ENCODE measurements around the gene SPESP1.

GRCh38 chr15:68990992-68991500, 60.7 kb downstream of the SPESP1 start:
- TF ChIP-seq CBX2 (IDR thresholded peaks at IDR 0.05; ENCODE audit: borderline replicate concordance, low read depth) (no peak), RFX5 (IDR thresholded peaks at IDR 0.05) (no peak), POLR2A (IDR thresholded peaks at IDR 0.05; ENCODE audit: low read length) (no peak), CTCF (IDR thresholded peaks at IDR 0.05) (no peak), EP300 (IDR thresholded peaks at IDR 0.05) (no peak), CHD4 (IDR thresholded peaks at IDR 0.05; ENCODE audit: borderline replicate concordance) (no peak), TP53 (CRISPR knock-in tag; IDR thresholded peaks at IDR 0.05) (no peak), SMC3 (IDR thresholded peaks at IDR 0.05) (no peak), E2F6 (IDR thresholded peaks at IDR 0.05; ENCODE audit: borderline replicate concordance, low read depth) (no peak), FOSL2 (IDR thresholded peaks at IDR 0.05) (no peak), FOSL2 (CRISPR knock-in tag; IDR thresholded peaks at IDR 0.05) (no peak), ATOH8 (CRISPR knock-in tag; IDR thresholded peaks at IDR 0.05; ENCODE audit: low read depth) (no peak), CEBPB (IDR thresholded peaks at IDR 0.05) (no peak), HOXA7 (CRISPR knock-in tag; IDR thresholded peaks at IDR 0.05) (no peak), POLR2AphosphoS2 (conservative IDR thresholded peaks at IDR 0.05; ENCODE audit: low read length) (no peak)

Data from A549 (cell line).